Medulla oblongata (tissue), 1 donor: ENCODE results near the gene SPATS2L.

Experiments used
- DNase-seq: peaks from one replicate; pipeline ENCODE4 v3.0.0-alpha.2; 2015; ENCODE audit errors: extremely low spot score

Gene SPATS2L

GRCh38 chr2:200377355-200378336 lies 71.2 kb downstream of the SPATS2L start:
- DNase-seq: no peak

GRCh38 chr2:200378652-200379290 lies 72.3 kb downstream of the SPATS2L start:
- peak; percentile 51 for DNase-seq

GRCh38 chr2:200379481-200380090 lies 73.1 kb downstream of the SPATS2L start:
- DNase-seq: peak; percentile 19

- peak; percentile 34 for DNase-seq
Observed at GRCh38 chr2:200380091-200380561, 73.6 kb downstream of the SPATS2L start.

GRCh38 chr2:200380833-200381542 lies 74.5 kb downstream of the SPATS2L start:
- no peak for DNase-seq

GRCh38 chr2:200382874-200383273 lies 76.4 kb downstream of the SPATS2L start:
- DNase-seq: peak; percentile 27

- peak; percentile 81 for DNase-seq
Observed at GRCh38 chr2:200383380-200384110, 77.1 kb downstream of the SPATS2L start.

GRCh38 chr2:200385063-200385635 lies 78.7 kb downstream of the SPATS2L start:
- no peak for DNase-seq

- no peak for DNase-seq
Observed at GRCh38 chr2:200393191-200393590, 86.7 kb downstream of the SPATS2L start.

GRCh38 chr2:200394045-200394444 lies 87.6 kb downstream of the SPATS2L start:
- no peak for DNase-seq

GRCh38 chr2:200396781-200397242 lies 90.3 kb downstream of the SPATS2L start:
- DNase-seq: no peak

- no peak for DNase-seq
Observed at GRCh38 chr2:200397785-200398184, 91.3 kb downstream of the SPATS2L start.

GRCh38 chr2:200399046-200399445 lies 92.6 kb downstream of the SPATS2L start:
- no peak for DNase-seq

GRCh38 chr2:200399636-200400035 lies 93.1 kb downstream of the SPATS2L start:
- no peak for DNase-seq

GRCh38 chr2:200403814-200404213 lies 97.3 kb downstream of the SPATS2L start:
- DNase-seq: no peak

- no peak for DNase-seq
Observed at GRCh38 chr2:200404615-200405014, 98.1 kb downstream of the SPATS2L start.

GRCh38 chr2:200405599-200406298 lies 99.3 kb downstream of the SPATS2L start:
- DNase-seq: no peak

GRCh38 chr2:200406379-200406778 lies 99.9 kb downstream of the SPATS2L start:
- peak; percentile 30 for DNase-seq

GRCh38 chr2:200408428-200409316 lies 102.2 kb downstream of the SPATS2L start:
- no peak for DNase-seq
